GM12878 (cell line): ENCODE results near the gene RUNX3. TPM values are rescaled to one million over a fixed set of nuclear protein-coding genes. Genes with fewer than 3 reads are reported as not detected.

Source experiments
- ATAC-seq: fragments of 200-7000 bp; cut with Tn5 transposase; 3 replicates; pipeline ENCODE4 v1.9.1; 2020; ENCODE audit warnings: mild to moderate bottlenecking, moderate library complexity
- BruUV-seq: library from RNA; stranded (reverse); fragments of 400-500 nt; replicated peaks from 2 replicates; lab custom pipeline; 2021; lab: Mats Ljungman, UMichigan
- CTCF ChIA-PET: fragments of 300-600 bp; sonication (Branson Sonifier 250); formaldehyde crosslinking; extraction: SDS; loops from one replicate; lab custom pipeline; 2021; ENCODE audit warnings: inconsistent platforms; lab: Yijun Ruan, JAX
- POLR2A ChIA-PET: fragments of 350-600 bp; formaldehyde crosslinking; extraction: SDS; loops from one replicate; lab custom pipeline; 2021; ENCODE audit warnings: inconsistent platforms; lab: Charles Lee
- RAD21 ChIA-PET: fragments of 300-600 bp; sonication (Branson Sonifier 250); formaldehyde crosslinking; loops from one replicate; lab custom pipeline; 2023; ENCODE audit warnings: antibody characterized with exemption; ENCODE audit not compliant: unreplicated experiment; lab: Charles Lee
- SMC1A ChIA-PET: fragments of 300-600 bp; sonication (Branson Sonifier 250); formaldehyde crosslinking; loops from one replicate; lab custom pipeline; 2023; ENCODE audit not compliant: unreplicated experiment, uncharacterized antibody; lab: Charles Lee
- DNase-seq: peaks from one replicate; pipeline ENCODE4 v3.0.0-alpha.2; 2011; ENCODE audit warnings: low read depth, low spot score
- FAIRE-seq: peaks from 3 replicates; lab custom pipeline; 2011; peaks lifted over from hg19 to GRCh38; lab: Jason Lieb, UNC
- H2AFZ ChIP-seq: 2 replicates; pipeline ENCODE4 v1.6.0; 2011; ENCODE audit warnings: low read depth, low read length, control low read depth; ENCODE audit not compliant: control insufficient read depth
- H3K27ac ChIP-seq: 2 replicates; pipeline ENCODE4 v1.5.1; 2011; ENCODE audit warnings: control low read depth; ENCODE audit not compliant: control insufficient read depth, insufficient read depth
- H3K27me3 ChIP-seq, 2 experiments: replicated peaks in 1 of 2; 2 replicates each; pipeline versions ENCODE4 v1.6.0 to v1.6.1; 2011; ENCODE audit warnings: low read length in 1 of 2; ENCODE audit not compliant: control insufficient read depth in 2 of 2, insufficient read depth in 2 of 2
- H3K36me3 ChIP-seq, 2 experiments: 2 replicates each; pipeline ENCODE4 v1.5.1; 2011; ENCODE audit warnings: low read length in 1 of 2; ENCODE audit not compliant: control insufficient read depth in 2 of 2, insufficient read depth in 2 of 2
- H3K4me1 ChIP-seq: 2 replicates; pipeline ENCODE4 v1.6.1; 2011; ENCODE audit warnings: mild to moderate bottlenecking, low read length, moderate library complexity, mixed read lengths; ENCODE audit not compliant: control insufficient read depth, insufficient read depth
- H3K4me2 ChIP-seq: 2 replicates; pipeline ENCODE4 v1.6.0; 2011; ENCODE audit warnings: control low read depth; ENCODE audit not compliant: control insufficient read depth, insufficient read depth
- H3K4me3 ChIP-seq: fragments of 200-600 bp; sonication (generic); 2 replicates; pipeline ENCODE4 v1.5.1; 2016
- H3K79me2 ChIP-seq: 2 replicates; pipeline ENCODE4 v1.6.0; 2011; ENCODE audit warnings: low read length; ENCODE audit not compliant: control insufficient read depth, insufficient read depth
- H3K9ac ChIP-seq: 2 replicates; pipeline ENCODE4 v1.8.0; 2011; ENCODE audit warnings: low read length, control low read depth, mixed read lengths; ENCODE audit not compliant: control insufficient read depth, insufficient read depth
- H3K9me3 ChIP-seq: replicated peaks from 3 replicates; pipeline ENCODE4 v1.5.1; 2011; ENCODE audit warnings: mild to moderate bottlenecking, low read length; ENCODE audit not compliant: control insufficient read depth, insufficient read depth
- H4K20me1 ChIP-seq: 2 replicates; pipeline ENCODE4 v1.6.0; 2011; ENCODE audit not compliant: control insufficient read depth, insufficient read depth
- CEBPB ChIP-seq, 2 experiments: fragments of 150-350 bp in 1 of 2; IDR thresholded peaks; 2 replicates each; pipeline ENCODE4 v1.6.1; 2012 to 2014; ENCODE audit warnings: low read depth in 2 of 2, low read length in 2 of 2, borderline replicate concordance in 1 of 2, inconsistent platforms in 1 of 2
- FOS ChIP-seq: IDR thresholded peaks from 3 replicates; pipeline ENCODE4 v1.6.1; 2011; ENCODE audit warnings: borderline replicate concordance; ENCODE audit not compliant: insufficient read length; ENCODE audit errors: extremely low read depth
- FOXM1 ChIP-seq: IDR thresholded peaks from 2 replicates; pipeline ENCODE4 v1.6.1; 2012; ENCODE audit warnings: low read depth, mild to moderate bottlenecking, inconsistent platforms, low read length, moderate library complexity
- MLLT1 ChIP-seq: fragments of 450-650 bp; IDR thresholded peaks from 2 replicates; pipeline ENCODE4 v1.6.1; 2016; ENCODE audit warnings: mild to moderate bottlenecking
- WRNIP1 ChIP-seq: IDR thresholded peaks from 2 replicates; pipeline ENCODE4 v1.6.1; 2011; ENCODE audit warnings: low read depth, low read length, improper control_type of control experiment, borderline replicate concordance
- ZBTB40 ChIP-seq: fragments of 450-650 bp; IDR thresholded peaks from 2 replicates; pipeline ENCODE4 v1.6.1; 2016; ENCODE audit warnings: mild to moderate bottlenecking, moderate library complexity, borderline replicate concordance
- ZNF622 ChIP-seq: fragments of 450-650 bp; IDR thresholded peaks from 2 replicates; pipeline ENCODE4 v1.6.1; 2017; ENCODE audit warnings: mild to moderate bottlenecking, inconsistent platforms
- WGBS: methylation state at CpG from one replicate; pipeline ENCODE4 v1.1.6; 2016; ENCODE audit warnings: low lambda C conversion rate; ENCODE audit not compliant: insufficient replicate concordance, insufficient coverage; ENCODE audit errors: missing lambda C conversion rate; 5-methylcytosine and 5-hydroxymethylcytosine counted together
- in situ Hi-C: fragments of 300-500 bp; cut with MboI; formaldehyde crosslinking; loops from 9 replicates; pipeline ENCODE4 v1.14.3; 2018; ENCODE audit warnings: mixed read lengths
- intact Hi-C: fragments of 100-400 bp; cut with micrococcal nuclease; formaldehyde crosslinking; loops from one replicate; pipeline ENCODE4 v1.14.2; 2022; ENCODE audit not compliant: unreplicated experiment
- polyA plus RNA-seq, 11 experiments: library from polyadenylated mRNA; depleted of rRNA in 4 of 11; unstranded in 6 of 11; stranded (reverse) in 5 of 11; fragments of >200 nt; fragmentation: Nextera tagmentation in 4 of 11; fragmentation: Illumina TruSeq in 1 of 11; extraction: Ambion mirVana in 4 of 11; extraction: Trizol in 1 of 11; gene quantifications; 1 replicate in 1 of 11; 2 replicates in 10 of 11; pipeline versions ENCODE4 v1.2.1 to v1.2.3, GENCODE V29; 2011 to 2016; ENCODE audit warnings: inconsistent platforms in 2 of 11, missing spikeins in 2 of 11, low read depth in 1 of 11
- total RNA-seq, 4 experiments: library from RNA; depleted of rRNA in 3 of 4; stranded (reverse); fragments of >200 nt in 3 of 4; fragmentation: Illumina TruSeq in 1 of 4; extraction: Trizol in 1 of 4; gene quantifications; 2 replicates each; pipeline versions ENCODE4 v1.2.1 to v1.2.3, GENCODE V29; 2013 to 2021

Gene RUNX3
- total and polyA plus RNA-seq, 10 of the 15 experiments (the other 5 are each of a cell fraction or from before 2014, with no cell fraction given): 19.0 to 151 (median 31.4) TPM

- BruUV-seq: no TSS peak
These were observed 1.0 kb upstream of the RUNX3 start for GRCh38 chr1:24931146-24931467.

More at GRCh38 chr1:24931146-24931467, 1.0 kb upstream of the RUNX3 start:
- no peak for DNase-seq
- ChIA-PET POLR2A (interaction anchor here (7.2 kb wide), 1 partner anchor 104 kb away, joined by 75 read pairs; no protein-coding TSS in a partner anchor), SMC1A (interaction anchor here (15.5 to 23.9 kb wide), 2 partner anchors 28 to 105 kb away, joined by 239 to 391 read pairs; no protein-coding TSS in a partner anchor), RAD21 (interaction anchor here (1.0 to 11.2 kb wide), 10 partner anchors 9 to 308 kb away, joined by 3 to 150 read pairs (median 8); no protein-coding TSS in a partner anchor), CTCF (interaction anchor here (1.3 to 20.9 kb wide), 7 partner anchors 16 to 104 kb away, joined by 4 to 314 read pairs (median 6); no protein-coding TSS in a partner anchor)
- Histone ChIP-seq H3K27me3 (no peaks in the 10 kb centered on the region), H3K9me3 (no peaks in the 10 kb centered on the region), H2AFZ (no peak overlapping the region), H3K9ac (no peak overlapping the region; the same call in 1 of the 2 replicates), H3K4me3 (peak overlapping the region; percentile 65), H3K36me3 (peaks cover 16 to 23% of the 10 kb centered on the region in 2 experiments), H3K79me2 (peaks cover 98% of the 10 kb centered on the region), H3K4me2 (peak overlapping the region; percentile 93), H3K4me1 (peaks cover 40% of the 10 kb centered on the region), H3K27ac (no peak overlapping the region), H4K20me1 (peaks cover 7% of the 10 kb centered on the region; the same call in 1 of the 2 replicates)
- in situ Hi-C loops: no loop called here
- TF ChIP-seq WRNIP1 (no peak), FOS (no peak), CEBPB (IDR thresholded peaks at IDR 0.05; ENCODE audit: borderline replicate concordance in 1 of 2, low read depth in 2 of 2, low read length in 2 of 2) (no peak), MLLT1 (peak; percentile 22; the same call in 1 of the 2 replicates), ZNF622 (no peak), FOXM1 (no peak), ZBTB40 (0 out of 2 replicates have a peak, but pooled peaks have one; percentile 30)
- WGBS: 97% methylated on average over 21 of the region's 21 CpGs
- no peak for ATAC-seq
- no peak for FAIRE-seq
- intact Hi-C loops: loop anchor here (5.0 kb wide), 1 partner anchor 84 kb away; no protein-coding TSS in a partner anchor
